SW 1271 (cell line): Measurements from ENCODE around the gene DCDC1.
A peak's percentile ranks its signal among the peaks of the same experiment; 100 is the strongest.
"Not testable (repeated sequence)": the region's sequence is repeated elsewhere in the genome, so short reads cannot be mapped to it uniquely, and the experiment has no call there.

Experiments
- DNase-seq, 2 experiments: peaks; one replicate each; lab custom pipeline; 2025; lab: John Stamatoyannopoulos, UW

The DCDC1 gene

DNA sequence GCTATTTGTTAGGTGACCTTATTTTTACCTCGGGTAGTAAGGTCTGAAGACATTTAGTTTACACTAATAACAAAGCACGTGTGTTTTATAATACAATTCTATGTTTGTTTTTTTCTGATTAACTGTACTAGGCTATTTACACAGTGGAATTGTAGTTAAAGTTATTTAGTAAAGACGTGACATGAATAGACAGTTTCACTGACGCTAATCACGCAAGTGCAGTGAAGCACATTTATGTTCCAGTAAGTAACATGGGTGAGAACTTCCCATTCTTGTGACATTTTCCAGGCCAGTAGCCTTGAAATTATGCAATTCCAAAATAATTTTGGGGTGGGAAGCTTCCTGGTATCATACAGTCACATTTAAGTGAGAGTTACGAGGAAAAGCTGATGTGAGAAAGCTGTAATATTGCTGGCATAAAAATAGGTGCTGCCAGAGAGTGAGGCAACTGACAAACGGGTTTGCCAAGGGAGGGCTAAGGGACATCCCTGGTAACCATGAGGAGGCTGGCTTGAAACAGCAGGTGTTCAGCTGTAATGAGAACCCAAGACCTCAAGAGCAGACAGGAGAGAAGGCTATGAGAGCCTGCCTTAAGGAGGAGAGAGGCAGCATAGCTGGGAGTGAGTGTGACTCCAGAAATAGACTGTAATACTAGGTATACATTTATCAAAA is 378.8 kb downstream of the DCDC1 start:
- DNase-seq = no peak

DNA sequence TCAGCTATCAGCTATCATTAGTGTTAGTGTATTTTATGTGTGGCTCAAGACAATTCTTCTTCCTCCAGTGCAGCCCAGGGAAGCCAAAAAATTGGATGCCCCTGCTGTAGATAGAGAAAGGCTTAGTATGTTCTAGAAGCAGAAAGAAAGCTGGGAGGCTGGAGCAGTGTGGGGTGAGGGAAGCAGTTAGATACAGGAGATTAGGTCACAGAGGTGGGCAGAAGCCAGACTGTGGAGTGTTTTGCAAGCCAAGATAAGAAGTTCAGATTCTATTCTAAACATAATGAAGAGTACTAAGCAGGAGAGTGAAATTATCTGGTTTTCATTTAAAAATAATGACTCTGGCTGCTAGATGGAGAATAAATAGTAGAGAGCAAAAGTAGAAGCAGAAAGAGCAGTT is 381.7 kb downstream of the DCDC1 start:
- no peak for DNase-seq

DNA sequence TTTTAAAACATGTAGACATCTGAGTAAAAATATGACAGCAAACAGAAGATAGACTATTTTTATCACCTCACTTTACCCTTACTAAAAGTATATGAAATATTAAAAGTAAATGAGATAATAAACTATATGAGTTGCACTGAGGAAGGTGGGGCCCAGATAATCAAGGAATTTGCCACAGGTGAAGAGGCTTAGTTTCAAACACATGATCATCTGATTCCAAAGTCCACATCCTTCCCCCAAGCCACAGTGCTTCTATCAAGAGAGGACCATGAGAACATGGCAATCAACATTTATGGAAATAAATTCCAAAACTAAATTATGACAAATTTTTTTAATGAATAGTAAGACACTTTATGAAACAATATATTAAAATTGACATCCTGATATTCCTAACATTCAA is 384.0 kb downstream of the DCDC1 start:
- DNase-seq = no peak

DNA sequence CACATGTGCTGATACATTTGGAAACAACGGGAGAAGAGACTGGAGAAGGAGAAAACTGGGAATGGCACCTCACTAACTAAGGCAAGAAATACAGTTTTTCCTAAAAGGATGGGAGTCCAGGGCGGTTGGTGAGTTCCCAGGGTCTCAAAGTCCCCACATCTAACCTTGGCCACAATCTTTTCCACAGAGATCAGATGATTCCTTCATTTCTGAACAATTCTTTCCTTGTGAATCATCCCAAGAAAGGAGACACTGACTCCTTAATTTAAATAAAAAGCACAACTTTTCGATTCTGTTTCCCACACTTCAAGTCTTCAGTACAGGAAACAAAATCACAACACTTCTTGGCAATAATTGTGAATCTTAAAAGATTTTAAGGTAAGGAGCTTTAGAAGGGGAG is 384.7 kb downstream of the DCDC1 start:
- DNase-seq = no peak

DNA sequence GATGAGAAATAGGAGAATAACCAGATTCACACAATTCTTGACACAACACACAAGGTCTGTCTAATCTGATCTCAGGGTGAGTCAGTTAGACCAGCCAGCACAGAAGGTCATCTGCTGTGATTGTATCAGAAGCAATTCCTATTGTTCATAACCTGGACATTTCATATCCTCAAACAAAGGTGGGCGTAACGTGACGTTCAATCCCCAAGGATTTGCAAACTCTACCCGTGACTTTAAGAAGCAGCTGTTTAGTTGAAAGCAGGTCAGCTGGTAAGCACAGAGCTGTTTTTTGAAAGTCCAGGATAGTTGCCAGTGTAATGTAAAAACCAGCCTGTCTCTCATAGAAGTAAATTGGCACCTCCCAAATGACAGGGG is 385.1 kb downstream of the DCDC1 start:
- no peak for DNase-seq

DNA sequence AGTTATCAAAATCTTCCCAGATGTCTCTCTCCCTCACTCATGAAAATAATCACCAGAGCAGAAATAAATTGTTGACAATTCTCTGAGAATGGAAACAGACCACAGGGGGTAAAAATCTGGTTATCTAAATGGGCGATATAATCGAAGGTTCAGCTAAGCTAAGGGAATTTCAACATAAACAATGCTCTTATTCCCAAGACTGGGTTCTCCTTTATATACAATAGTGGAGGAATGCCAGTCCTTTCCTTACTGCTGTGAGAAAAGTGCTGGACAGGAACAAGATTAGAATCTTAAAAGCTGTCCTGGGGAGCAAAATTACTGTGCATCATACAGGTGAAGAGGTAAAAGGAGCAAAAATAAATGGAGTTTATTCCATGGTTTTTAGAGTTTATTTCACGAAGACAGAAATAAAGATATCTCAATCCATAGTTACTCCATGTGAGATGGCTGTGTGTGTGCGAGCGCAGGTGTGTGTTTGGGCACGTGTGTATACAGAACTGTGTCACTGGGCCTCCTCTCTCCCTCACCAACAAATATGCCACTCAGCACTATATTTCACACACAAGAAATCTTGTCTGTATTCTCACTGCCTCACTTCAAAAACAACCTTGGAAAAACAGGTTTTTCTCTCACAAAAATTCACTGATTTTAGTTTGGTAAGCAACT is 385.6 kb downstream of the DCDC1 start:
- no peak for DNase-seq

DNA sequence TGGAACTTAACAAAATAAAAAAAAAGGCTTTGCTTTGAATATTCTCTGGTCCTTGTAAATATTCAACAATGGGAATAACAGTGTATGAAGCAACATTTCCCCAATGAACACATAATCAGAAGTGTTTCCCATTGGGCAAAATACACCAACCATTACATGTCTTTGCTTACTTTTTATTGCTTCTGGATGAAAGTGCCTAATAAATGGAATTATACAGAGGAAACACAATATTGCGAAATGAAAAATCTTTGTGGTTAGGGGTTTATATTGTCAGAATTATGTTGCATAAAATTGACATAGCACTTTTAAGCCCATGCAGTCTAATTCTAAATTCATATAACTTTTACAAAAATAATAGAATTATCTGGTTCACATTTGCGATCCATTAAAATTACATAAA is 386.4 kb downstream of the DCDC1 start:
- DNase-seq = no peak

DNA sequence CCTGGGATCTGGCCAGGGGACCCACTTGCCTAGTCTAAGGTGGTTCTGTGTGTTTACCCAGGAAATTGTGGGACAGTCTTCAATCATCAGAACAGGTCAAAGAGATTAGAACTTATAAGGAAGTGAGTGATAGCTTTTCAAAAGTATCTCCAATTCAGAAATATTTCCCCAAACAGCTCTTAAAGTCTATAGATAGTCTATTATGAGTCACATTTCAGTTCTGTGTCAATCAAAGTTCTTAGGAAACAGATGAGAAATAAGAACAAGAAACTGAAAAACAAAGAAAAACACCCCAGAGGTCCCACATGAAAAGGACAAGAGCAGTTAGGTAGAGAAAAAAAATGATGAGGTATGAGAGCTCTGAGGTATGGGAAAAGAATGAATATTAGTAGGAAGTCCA is 402.0 kb downstream of the DCDC1 start:
- DNase-seq = no peak

DNA sequence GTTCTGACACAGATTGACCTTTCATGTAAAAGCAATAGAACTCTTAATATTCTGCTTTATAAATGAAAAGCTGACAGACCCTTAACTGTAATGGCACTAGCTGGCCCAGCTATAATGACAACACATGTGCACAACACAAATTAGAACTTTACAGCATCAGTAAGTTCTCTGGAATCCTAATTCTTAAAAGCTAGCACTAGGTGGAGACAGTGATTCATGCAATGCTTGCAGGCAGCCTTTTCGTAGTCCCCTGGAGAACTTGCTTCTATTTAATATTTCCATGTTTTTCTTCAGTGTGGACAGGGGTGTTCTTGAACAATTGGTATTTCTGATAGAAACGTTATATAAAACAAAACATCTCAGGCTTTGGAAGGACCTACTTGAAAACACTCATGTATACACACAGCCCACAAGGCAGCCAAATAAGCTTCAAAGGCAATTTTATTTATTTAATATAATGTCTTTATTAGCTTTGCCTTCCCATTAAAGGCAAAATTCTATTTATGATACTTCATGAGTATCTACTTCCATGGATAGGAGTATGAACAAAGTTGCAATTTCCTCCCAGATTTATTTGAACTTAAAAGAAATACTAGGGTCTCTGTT is 409.0 kb downstream of the DCDC1 start:
- peak in 1 of 2 experiments; percentile 53 for DNase-seq

DNA sequence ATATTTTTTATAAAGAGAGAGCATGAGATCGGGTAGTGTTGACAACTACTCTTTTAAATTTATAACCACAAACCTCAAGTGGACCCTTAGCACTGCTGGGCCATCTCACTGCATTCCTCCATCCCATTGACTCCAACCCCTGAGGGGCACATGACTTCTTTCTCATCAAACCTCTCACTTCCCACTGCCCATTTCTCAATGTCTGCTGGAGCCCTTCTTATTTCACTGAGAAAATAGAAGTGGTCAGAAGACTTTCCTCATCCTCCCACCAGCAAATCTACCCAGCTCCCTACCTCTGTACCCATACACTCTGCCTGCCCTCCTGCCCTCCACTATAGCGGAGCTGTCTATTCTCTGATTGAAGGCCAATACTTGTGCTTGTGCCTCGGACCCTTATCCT is 412.8 kb downstream of the DCDC1 start:
- DNase-seq = no peak

DNA sequence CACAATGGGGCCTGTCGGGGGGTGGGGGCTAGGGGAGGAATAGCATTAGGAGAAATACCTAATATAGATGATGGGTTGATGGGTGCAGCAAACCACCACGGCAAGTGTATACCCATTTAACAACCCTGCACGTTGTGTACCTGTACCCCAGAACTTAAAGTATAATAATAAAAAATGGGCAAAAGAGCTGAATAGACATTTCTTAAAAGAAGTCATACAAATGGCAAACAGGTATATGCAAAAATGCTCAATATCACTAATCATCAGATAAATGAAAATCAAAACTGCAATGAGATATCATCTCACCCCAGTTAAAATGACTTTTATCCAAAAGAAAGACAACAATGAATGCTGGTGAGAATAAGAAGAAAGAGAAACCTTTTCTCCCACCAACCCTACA is 419.7 kb downstream of the DCDC1 start:
- DNase-seq = no peak

DNA sequence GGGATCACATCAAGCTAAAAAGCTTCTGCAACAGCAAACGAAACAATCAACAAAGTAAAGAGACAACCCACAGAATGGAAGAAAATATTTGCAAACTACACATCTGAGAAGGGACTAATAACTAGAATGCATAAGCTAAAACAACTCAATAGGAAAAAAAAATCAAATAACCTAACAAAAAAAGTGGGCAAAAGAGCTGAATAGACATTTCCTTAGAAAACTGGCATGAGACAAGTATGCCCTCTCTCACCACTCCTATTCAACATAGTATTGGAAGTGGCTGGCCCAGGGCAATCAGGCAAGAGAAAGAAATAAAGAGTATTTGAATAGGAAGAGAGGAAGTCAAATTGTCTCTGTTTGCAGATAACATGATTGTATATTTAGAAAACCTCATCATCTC is 421.8 kb downstream of the DCDC1 start:
- DNase-seq = not testable (repeated sequence)

DNA sequence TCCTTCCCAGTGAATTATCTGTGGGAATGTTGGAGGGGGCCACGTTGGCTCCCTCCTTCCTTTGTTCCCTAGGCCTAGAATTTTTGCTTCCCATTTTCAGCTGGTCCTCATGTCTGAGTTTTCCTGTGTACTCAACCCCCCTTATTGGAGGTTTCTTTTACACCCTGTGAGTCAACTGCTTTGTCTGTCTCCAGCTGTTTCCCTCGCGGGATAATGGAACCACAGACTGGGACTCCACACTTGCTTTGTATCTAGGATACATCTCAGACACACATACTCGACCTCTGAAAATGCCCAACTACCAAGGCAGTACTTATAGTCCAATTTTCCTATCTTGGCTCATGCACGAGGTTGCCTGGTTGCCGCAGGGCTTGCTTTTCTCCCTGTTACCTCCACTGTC is 430.7 kb downstream of the DCDC1 start:
- DNase-seq = no peak

DNA sequence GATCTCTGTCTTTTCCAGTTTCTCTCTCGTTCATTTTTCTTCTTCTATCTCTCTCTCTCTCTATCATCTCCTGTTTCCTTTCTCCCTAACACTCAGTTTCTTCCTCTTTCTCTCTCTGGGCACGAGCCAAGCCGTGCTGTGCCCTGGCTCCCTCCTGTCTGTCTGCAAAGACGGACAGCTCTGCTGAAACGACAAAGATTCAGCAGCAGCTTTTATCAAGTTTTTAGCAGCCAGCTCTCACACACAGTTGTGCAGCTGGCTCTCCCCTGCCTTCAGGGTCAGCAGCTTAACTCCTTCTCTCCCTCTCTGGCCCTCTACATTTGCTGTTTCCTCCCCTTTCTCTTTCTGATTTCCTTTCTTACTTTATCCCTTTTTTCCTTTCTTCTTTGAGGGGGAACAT is 431.4 kb downstream of the DCDC1 start:
- DNase-seq = no peak

DNA sequence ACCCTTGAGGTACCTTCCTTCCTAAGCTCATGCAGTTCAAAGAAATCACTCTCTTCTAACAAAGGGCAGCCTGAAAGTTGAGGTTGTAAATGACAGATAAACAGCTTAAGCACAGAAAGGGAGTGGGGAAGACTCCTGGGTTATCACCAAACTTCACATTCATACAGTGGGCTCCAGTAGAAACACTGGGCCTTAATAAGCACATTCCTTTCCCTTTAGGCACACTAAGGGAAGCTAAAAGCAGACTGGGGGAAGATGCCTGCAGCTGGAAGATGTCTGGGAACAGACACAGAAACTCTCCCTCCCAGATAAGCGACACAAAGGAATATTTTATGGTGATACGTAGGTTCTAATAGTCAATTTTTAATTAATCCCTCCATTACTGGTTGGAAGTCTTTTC is 433.0 kb downstream of the DCDC1 start:
- DNase-seq = no peak

DNA sequence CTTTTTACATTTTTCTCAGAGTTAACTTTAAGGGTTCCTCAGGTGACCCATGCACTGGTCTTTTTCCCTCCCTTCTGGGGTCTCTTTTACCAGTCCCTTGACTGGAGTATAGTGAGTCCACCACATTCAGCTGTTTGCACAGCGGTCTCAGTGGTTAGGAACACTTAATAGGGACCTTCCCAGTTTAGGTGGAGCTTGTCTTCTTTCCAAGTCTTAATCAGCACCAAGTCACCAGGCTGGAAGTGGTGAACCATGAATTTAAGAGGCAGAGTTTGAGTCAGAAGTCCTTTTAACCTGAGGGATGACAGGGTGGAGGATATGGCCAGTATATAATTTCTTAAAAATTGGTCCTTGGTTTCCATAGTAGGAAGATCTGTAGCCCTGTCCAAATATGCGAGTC is 433.7 kb downstream of the DCDC1 start:
- DNase-seq = no peak

DNA sequence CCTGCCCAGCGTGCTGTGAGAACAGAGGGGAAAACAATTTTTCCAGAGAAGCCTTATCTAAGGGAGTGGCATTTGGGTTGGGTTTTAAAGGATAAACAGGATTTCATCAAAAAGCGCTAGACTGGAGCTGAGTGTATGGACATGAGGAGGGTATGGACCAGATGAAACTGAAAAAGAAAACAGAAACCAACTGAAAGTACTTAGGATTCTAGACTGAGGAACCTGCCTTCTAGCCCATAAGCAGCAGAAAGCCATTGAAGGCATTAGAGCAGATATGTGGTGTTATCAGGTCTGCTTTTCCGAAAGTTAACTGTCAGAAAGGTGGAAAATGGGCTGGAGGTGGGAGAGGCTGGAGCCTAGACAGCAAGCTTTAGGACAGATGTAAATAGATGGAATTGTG is 443.4 kb downstream of the DCDC1 start:
- DNase-seq = no peak

DNA sequence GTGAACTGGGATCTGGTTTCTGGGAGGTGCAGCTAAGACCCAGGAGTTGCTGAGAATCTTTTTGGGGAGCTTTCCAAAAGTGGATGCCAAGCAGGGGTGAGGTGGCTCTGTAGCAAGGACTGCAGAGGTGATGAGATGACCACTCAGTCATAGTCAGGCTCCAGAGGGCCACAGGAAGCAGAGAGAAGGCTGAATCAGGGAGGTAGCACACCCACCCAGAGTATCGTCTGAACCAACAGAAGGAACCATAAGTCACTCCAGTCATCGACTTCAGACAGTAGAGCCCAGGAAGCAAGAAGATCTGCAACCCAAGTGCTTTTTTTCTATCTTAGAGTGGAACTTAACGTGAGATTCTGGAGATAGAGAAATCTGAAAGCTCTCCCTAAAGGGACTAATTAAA is 447.7 kb downstream of the DCDC1 start:
- DNase-seq = no peak

DNA sequence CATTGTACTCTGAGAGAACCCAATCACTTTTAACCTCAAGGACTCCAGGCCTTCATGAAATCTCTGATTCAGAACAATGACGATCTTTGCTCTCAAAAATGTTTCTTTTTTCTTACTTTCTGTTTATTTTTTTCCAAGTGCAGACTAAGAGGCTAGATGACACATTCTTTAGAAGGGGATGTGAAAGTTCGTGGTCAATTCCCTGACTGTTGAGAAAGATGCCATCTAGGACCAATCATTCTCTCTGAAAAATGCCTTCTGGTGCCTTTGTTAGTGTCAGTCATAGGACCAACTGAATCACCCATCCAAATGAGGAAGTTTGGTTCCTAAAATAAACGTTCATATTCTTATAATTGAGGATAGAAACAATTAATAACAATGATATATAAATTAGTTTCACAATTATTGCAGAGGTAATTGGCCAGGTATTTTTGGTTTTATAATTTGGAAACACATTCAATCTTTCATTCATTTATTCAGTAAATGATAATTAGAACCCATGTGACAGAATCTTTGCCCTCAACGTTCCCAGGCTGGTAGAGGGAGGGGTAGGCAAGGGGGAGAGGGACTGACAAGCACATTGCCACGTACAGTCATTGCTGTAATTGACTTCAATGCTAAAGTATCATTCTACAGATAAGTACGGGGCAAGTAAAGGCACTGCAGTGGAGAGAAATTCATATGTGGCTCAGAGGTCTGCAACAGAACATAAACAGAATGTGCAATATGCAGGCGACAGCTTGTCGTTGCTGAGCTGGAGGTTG is 450.0 kb downstream of the DCDC1 start:
- no peak for DNase-seq

DNA sequence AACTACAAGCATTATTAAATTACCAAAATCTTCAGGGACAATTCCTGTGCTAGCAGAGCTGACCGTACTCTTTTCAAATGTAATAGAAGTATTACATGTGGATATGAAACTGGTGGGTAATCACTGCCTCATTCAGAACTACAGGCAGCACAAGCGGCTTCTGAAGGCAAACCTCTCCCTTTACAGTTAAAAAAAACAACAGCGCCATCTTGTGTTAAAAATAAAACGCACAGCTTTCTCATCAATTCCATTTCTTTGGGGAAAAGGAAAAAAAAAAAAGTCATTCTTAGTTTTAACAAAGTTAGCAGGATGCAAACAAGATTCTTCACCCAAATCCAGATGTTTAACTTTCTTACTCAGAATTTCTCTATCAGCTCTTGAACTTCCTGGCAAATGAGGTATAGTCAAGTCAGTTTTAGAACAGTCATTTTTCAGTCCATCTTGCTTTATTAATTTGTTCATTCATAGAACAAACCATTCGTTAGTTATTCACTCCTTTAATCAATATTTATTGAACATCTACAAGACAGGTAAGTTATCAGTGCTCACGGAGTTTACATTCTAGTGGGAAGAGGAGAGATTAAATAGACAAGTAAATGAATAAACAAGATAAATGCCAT is 451.6 kb downstream of the DCDC1 start:
- DNase-seq = peak in 1 of 2 experiments; percentile 43

DNA sequence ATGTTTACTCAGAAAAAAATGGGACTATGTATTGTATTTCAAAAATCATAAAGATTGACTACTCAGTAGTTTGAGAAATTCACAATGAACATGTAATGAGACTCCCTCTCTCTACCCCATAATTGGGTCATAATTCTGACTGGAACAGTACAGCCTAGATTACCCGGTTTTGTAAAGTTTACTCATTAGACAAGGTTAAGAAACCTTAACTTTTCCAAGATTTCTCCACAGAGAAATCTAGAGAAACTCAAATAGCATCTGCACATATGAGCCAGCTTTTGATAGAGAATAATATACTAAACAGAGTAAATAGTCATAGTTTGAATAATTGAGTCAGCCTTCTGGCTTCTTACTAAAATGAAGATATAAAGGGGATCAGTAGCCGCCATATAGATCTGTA is 452.3 kb downstream of the DCDC1 start:
- DNase-seq = no peak

DNA sequence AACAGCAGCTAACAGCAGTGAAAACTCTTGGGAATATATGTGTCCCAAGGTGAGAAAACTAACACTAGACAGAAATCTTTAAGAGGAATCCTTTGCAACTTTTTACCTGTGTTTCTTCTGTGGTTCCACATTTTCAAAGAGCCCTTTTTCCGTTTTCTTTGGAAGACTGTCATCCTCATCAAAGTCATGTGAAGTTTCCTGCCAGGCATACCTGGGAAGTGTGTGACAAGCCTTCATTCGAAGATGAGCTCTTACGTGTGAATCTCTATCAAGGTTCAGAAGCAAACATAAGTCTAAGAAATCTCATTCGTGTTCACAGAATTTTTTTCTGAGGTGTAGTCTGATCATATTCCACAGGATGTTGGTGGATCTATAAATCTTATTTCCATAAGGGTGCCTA is 452.8 kb downstream of the DCDC1 start:
- DNase-seq = no peak
